GM18519 (cell line): ENCODE measurements around the gene HOTAIR.

Source experiments
- ATAC-seq: cut with Tn5 transposase; IDR thresholded peaks from one replicate; pipeline ENCODE4 v1.9.1; 2021; ENCODE audit warnings: mild to moderate bottlenecking, moderate library complexity; ENCODE audit not compliant: unreplicated experiment, low FRiP score

HOTAIR gene

DNA sequence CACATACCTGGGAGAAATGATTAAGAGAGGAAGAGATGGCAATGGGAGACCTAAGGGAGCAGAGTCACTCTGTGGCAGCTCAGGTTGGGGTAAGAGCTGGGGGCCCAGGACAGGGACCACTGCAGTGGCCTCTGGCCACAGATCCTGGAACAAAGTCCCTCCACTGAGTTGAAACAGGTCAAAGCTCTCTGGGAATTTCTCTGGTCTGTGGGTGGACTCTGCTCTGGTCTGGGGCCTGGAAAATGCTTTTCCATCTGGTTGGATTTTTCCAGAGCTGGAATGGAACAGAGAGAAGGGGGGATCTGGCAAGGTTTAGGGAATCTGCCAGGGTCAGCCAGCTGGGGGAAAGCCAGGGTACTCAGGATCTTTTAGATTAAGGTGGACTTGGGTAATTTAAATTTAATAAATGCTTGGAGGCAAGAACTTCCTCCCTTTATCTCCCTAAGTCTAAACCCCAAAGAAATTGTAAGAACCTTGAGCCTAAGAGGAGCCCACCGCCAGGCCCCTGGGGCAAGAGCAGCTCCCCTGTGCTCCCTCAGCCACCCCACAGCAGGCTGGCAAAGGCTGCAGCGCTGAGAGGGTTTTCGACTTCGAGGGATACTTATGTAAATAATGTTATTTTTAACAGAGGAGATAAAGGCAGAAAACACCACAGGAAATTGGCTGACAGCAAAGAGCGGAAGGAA is 13.9 kb upstream of the HOTAIR start:
- no peak for ATAC-seq

DNA sequence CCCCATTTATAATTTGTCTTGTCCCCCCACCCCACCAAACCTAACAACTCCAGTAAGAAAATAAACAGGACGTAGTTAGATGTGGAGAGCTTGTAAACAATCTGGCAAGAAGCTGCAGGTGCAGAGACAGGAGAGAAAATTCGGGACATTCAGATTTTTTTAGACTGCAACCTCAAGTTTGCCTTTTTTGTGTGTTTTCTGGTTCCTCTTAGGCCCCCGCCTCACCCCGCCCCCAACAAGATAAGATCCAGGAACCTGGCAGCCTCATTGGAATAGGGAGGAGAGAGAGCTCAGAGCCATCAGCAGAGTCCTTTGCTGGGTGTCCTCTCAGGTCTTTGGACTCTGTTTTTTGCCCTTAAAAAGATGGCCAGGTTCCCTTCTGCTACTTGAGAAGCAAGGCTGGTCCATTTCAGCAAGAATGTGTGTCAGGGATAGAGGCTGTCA is 13.1 kb upstream of the HOTAIR start:
- ATAC-seq, result no peak

DNA sequence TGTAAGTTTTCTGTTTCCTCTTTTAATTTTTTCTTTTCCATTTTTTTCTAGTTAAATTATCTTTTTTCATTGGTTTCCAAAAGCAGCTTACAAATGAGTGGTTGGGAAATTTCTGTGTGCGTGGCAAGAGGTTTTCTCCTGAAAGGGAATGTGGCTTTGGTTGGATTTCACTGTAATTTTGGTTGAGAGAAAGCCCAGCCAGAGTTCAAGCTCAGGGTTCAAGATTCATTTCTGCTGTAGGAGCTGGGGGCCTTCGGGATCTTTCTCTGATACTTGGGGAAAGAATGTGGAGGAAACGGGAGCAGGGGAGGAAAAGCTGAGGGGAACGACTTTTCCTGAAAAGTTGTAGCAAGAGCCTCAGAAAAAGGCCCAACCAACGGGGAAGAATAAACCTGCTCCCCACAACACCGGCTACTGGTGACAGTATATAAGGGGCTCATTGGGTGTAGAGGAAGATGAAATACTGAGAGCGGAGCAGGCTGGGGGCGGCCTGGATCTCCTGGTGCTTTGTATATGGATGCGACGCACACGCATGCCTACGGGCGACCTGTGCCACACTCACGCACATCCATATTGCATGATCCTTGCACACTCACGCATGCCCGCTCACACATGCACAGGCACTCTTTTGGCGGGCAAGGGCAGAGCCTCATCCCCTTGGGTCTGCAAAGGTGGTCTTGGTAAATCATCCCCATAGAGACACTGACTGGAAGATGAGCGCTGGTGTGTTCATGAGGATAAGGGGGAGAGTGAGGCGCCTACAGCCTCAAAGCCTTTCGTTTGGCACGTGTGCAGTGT is 12.1 kb upstream of the HOTAIR start:
- ATAC-seq, result no peak

DNA sequence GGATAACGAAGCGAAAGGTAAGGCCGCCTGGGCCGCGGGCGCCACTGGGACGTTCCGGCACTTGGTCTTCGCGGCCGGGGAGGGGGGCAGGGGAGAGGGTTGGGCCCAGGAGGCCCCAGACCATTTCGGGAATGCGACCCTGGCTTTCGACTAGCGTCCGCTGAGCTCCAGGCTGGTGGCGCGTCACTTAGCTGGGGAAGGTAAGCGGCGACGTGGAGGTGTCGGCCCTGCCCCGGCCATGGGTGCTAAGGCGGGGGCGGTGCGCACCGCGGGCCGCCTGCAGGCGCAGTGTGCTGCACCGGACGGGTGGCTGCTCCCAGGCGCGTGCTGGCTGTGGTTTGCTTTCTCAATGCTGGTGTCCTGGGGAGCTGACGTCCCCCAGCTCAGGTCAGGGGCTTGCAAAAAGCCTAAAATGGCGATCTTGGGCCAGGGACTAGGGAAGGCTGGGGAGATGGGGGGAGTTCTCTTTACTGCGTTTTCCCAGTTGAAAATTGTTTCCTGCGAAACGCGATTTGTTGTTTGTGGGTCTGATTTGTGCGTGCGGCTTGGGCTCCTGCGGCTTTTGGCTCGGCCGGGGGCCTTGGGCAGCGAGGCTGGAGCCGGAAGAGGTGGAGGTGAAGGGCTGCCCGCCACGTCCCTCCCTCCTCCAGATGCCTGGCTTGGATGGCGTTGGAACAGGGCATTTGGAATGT is 11.4 kb upstream of the HOTAIR start:
- ATAC-seq, result no peak

DNA sequence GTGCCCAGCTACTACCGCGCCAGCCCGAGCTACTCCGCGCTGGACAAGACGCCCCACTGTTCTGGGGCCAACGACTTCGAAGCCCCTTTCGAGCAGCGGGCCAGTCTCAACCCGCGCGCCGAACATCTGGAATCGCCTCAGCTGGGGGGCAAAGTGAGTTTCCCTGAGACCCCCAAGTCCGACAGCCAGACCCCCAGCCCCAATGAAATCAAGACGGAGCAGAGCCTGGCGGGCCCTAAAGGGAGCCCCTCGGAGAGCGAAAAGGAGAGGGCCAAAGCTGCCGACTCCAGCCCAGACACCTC is 10.9 kb upstream of the HOTAIR start:
- ATAC-seq, result no peak

DNA sequence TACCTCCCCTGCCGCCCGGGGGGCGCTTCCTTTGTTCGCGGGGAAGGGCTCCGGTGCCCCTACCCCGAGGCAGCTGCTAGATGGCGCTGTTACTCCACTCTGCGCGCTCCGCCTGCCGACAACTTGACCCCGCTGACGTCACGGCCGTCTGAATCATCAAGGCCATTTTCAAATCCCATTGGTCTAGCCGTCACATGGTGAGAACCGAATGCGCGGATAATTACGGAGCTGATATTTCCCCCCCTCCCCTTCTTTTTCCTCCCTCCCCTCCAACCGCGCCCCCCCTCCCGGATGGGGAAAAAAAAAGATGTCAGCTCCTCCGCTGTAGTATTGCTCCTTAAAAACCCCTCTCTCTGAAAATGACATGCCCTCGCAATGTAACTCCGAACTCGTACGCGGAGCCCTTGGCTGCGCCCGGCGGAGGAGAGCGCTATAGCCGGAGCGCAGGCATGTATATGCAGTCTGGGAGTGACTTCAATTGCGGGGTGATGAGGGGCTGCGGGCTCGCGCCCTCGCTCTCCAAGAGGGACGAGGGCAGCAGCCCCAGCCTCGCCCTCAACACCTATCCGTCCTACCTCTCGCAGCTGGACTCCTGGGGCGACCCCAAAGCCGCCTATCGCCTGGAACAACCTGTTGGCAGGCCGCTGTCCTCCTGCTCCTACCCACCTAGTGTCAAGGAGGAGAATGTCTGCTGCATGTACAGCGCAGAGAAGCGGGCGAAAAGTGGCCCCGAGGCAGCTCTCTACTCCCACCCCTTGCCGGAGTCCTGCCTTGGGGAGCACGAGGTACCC is 10.3 kb upstream of the HOTAIR start, which contains the start of gene HOXC10:
HOXC10 (plus strand) TSS at position 246 of the 791 bp plus-strand sequence; CDS start at position 360, 114 bp downstream.
- no peak for ATAC-seq

DNA sequence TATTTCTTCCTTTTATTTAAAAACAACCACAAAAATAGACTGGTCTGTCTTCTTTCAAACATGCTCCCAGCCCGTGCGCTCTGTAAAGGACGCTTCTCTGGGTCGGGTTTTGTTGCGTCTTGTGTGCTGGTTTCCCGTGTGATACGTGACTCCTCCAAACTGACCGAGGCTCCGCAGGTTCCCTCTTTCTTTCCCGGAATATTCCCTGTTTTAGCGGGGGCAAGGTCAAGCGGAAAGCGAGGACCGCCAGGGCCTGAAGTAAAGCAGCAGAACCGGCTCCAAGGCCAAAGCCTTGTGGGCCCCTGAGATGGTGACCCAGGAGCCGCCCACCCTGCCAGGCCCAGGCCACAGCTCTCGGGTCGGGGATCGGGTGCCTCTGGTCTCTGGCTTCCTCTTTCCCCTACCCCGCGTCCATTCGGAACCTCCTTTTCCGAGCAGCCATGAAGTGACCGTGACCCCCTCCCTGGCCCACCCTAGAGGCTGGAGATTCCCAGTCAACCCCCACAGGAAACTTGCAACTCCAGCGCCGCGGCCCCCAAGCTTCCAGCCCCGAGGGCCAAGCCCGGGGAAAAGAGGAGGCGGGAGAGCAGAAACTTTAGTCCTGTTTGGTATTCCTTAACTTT is 9.3 kb upstream of the HOTAIR start:
- ATAC-seq, result no peak

DNA sequence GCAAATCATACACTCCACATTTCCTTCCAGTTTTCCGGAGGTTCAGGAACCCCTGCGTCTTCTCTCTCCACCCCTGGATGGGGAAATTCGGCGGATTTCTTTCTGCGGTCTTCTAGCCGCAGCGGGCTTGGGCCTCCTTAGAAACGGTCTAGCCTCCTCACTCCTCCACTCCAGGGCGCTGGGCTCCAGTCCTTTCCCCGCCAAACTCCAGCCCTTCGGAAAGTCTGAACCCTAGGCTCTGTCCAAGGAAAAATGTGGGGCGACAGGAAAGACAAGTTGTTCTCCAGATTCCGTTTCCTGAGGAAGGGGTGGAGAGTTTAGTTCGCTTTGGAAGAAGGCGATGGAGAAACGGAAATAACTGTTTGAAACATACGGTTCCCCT is 8.8 kb upstream of the HOTAIR start:
- no peak for ATAC-seq

DNA sequence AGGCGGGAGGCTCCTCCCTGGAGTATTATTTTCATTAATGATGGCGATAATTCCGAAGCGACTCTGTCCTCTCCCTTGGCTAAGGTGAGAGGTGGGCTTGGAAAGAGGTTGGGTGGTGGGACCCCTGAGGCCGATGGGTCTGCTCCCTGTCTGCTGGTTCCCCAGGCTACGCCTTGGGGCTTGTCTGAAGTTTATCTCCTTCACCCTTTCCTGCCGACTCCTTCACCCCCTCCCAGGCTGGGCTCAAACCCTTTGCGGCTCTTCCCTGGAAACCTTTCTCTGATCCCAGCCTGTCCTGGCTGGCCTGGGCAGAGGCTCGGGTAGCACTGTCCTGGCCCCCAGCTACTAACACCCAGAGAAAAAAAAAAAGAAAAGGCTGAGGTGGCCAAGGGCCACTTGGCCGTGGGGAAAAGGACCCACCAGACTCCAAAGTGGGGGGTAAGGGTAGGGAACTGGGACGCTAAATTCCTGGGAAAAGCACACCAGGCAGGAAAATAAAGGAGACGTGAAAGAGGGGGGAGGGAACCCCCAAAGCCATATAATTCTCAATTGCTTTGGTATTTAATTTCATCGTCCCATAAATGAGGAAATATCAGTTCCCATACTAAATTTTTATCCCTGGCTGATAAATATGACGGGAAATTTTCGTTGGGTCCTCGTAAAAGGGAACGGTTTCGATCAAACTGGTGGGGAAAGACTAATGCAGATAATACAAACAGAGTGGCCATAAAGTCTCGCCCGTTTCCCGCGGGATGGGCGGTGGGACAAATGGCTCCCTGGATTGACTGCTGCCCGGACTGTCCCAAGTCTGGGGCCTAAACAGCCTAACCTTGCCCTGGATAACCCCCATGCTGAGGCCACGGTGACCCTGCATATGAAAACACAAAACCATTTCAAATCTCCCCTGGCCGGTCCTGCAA is 8.2 kb upstream of the HOTAIR start:
- ATAC-seq, result no peak

DNA sequence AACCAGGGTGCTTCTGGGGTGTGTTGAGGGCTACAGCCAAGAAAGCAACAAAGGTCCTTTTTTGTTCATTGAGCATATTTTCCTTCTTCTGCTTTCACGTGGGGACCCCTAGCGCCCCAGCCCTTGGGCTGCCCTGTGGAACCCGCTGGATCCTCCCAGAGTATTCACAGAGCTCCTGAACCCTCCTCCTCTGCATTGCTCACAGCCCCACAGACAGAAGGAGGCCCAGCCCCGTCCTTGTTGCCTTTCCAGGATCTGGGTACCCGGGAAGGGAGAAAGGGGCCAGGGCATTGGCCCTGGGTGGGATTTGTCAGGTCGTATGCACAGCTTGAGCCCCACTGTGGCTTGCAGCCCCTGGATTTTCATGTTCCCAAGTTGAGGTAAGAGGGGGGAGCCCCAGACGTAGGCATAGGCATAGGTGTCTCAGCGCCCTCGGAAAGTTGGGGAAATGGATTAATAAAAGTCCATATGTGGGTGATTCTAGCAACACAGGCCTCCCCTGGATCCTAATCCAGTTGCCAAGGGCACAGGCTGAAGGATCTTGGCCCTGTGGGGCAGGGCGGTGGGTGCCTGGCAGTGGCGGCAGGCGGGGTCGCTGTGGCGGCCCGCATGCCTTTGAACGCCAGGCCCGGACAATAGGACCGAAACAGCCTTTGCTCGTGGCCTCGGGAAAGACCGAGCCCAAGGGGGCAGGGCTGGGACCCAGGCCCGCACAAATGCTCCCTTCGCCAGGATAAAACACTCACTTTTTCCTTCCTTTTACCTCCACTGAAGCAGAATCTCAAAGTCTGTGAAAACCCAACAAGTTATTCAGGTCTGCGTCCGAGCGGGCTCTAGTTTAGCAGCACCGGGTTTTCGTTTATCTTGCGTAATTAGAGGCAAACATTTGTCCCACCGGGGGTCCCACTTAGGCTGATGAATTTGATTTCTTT is 7.1 kb upstream of the HOTAIR start:
- ATAC-seq, result no peak

DNA sequence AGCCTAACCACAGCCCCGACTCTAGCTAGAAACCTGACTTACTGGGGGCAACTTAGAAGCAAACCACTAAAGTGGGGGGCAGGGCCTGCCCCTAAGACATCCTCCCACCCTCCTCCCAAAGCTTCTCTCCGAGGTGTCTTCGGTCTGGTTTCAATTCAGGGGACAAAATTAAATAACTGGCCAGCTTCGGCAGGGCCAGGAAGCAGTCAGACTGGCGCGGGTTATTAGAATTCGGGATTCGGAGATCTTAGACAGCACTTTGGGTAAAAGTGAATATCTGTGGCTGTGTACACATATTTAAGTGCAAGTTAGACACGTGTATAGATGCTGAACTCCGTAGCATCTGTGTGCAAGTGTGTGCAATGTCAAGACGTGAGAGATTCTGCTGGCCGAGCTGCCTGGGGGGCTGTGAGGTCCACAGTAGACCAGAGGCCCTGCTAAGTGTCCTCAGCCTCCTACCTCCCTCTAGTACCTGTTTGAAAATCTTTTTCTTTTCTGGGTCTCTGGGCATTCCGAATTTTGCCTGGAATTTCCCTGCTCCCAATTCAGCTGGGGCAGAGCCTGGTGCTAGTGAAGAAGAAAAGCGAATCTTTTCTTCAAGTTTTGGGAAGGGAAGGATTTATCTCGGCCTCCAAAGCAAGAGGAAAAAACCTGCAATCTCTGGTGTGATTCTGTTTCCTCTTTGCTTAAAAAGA is 6.2 kb upstream of the HOTAIR start:
- ATAC-seq, result no peak

DNA sequence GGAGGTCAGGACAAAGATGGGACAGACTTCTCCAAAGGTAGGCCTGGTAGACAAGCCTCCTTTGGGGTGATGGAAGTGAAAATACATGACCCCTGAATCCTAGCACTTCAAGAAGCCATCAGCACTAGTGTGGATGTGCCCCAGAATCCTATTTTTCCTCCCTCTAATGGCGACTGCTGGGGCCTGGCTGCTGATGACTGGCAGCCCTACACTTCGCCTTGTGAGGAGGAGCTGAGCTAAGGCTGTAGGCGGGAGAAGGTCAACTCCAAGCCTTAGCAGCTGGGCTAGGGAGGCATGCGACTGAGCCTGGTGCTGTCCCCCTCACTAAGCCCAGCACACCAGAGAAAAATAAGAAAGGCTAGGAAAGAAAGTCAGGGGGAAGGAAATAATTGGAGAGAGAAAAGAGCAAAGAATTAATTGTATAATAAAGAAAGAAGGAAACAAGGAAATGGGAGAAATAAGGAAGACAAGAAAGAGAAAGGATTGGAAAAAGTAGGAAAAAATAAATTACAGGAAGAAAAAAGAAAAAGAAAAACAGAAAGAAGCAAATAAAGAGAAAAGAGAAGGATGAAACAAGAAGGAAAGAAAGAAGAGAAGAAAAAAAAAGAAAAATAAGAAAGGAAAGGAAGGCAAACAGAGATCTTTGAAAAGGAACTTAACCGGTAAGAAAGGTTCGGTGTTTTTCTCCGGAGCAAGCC is 5.5 kb upstream of the HOTAIR start:
- ATAC-seq, result no peak

DNA sequence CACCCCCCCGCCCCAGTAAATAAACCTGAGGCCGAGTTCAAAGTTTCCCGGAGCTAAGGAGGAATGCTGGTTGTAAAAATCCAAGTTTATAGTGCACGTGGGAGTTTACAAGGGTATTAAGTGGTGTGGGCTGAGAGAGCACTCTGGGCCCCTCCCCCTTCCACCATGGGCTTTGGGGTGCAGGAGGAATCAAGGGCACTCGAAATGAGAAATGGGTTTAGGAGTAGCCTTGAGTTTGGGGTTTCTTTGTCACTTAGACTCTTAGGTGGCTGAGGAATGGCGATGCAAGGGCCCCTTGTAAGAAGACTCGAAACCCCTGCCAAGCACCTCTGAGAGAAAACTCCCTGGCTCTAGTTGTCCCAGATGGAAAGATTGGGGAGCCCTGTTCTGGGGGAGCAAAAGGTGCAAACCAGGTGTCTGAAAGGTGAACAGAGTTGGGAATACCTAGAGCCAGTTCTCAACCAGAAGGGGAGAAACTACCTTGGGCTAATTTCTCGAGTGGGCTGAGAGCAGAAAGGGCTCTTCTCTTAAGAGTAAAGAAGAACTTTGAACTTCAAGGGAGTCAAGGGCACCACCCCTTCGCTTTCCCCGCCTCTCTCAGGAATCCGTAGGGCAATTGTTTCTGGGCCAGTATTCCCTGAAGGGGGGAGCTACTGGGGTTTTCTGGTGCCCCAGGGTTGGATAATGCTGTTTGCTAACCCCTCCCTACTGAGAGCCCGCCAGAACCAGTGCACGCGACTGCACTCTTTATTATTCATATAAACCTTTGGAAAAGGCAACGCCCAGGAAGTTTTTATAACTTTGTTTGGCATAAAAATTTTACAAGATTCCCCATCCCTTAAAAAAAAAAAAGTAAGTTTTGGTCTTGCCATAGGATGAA is 4.0 kb upstream of the HOTAIR start:
- ATAC-seq, result no peak

DNA sequence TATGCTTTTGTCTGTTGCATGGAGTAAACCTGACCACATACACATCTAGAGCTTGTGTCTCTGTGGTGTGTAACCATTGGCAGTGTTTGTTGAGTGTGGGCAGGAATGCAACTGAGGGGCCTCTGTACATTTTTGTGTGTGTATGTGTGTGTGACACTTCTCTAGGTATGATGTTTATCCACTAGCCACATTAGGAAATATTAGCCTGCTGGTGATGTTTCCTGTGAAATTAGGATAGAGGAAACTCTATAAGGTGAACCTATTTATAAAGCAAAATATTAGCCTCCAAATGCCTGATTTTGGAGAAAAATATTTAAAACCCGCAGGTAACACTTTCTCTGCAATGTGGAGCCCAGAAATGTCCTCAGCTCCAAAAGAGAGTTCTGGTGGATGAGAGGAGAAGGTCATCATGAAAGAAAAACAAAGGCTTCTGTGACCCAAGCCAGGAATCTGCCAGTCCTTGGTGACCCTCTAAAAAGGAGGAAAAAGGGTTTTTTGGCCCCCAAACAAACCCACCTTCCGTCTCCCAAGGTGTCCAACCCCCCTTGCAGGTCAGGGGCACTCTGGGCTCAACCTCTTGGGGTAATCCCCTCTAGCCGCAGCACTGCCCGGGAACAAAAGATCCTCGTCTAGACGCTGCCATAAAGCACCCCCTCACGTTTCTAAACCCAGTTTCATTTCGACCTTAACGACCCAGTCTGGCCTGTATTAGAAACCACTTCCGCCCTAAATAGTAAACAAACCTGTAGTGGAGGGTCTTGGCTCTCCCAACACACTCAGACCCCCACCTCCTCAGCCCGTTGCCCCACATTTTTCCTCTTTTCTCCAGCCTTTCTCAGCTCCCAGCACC is 3.1 kb upstream of the HOTAIR start:
- ATAC-seq, result no peak
